ENCODE results near the gene ALK. TPM values are rescaled to one million over a fixed set of nuclear protein-coding genes. Genes with fewer than 3 reads are reported as not detected.

Gene ALK
- total RNA-seq, 1 experiment from 2014 or later: 14.7 TPM

DNA sequence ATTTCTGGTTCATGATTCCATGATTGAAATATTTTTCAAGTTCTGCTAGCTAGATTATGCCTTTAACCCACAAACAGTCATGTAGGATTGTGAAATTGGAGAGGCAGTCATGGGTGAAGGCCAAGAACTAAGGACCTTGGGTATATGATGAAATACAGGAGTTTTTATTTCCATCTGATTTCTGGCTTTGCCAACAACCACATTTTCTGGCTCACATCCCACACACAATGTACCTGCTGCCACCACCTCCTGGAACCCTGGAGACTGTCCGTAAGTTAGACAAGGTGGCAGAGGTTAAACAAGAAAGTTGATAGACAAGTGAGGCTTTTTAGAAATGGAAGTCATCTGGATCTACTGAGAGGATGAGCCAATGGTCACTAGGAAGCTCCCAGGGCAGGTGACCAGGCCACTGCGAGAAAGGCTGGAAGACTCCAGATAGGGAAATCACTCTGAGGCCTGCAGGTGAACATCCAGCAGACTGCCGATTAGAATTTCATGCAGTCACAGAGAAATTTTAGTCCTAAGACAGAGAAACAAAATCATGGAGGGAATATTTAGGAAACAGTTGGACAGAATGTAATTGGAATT lies 402.0 kb downstream of the ALK start:
- BruUV-seq (replicated peaks): no TSS peak
- no peaks in the 10 kb centered on the region for H3K4me1 ChIP-seq (ENCODE audit: insufficient read depth, low read length, poor library complexity, severe bottlenecking)
- TF ChIP-seq, protein P1, sequence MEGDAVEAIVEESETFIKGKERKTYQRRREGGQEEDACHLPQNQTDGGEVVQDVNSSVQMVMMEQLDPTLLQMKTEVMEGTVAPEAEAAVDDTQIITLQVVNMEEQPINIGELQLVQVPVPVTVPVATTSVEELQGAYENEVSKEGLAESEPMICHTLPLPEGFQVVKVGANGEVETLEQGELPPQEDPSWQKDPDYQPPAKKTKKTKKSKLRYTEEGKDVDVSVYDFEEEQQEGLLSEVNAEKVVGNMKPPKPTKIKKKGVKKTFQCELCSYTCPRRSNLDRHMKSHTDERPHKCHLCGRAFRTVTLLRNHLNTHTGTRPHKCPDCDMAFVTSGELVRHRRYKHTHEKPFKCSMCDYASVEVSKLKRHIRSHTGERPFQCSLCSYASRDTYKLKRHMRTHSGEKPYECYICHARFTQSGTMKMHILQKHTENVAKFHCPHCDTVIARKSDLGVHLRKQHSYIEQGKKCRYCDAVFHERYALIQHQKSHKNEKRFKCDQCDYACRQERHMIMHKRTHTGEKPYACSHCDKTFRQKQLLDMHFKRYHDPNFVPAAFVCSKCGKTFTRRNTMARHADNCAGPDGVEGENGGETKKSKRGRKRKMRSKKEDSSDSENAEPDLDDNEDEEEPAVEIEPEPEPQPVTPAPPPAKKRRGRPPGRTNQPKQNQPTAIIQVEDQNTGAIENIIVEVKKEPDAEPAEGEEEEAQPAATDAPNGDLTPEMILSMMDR (conservative IDR thresholded peaks at IDR 0.05; ENCODE audit: low read depth, low read length): no peak
- TF ChIP-seq EZH2 (IDR thresholded peaks at IDR 0.05; ENCODE audit: borderline replicate concordance, low read depth, low read length, poor library complexity, severe bottlenecking): no peak
- no peak overlapping the region for H3K27ac ChIP-seq (ENCODE audit: low read depth, low read length, poor library complexity, severe bottlenecking)
- H3K9me3 ChIP-seq (ENCODE audit: low read depth, low read length, poor library complexity, severe bottlenecking): no peaks in the 10 kb centered on the region
- CTCF ChIA-PET: no interaction called here
- POLR2A ChIA-PET (ENCODE audit: low non-redundant PET): no interaction called here
- no peak overlapping the region for H3K4me3 ChIP-seq (ENCODE audit: low read depth, low read length, poor library complexity, severe bottlenecking)
- H3K27me3 ChIP-seq (replicated peaks; ENCODE audit: insufficient read depth, low read depth, low read length, poor library complexity): no peaks in the 10 kb centered on the region
- no peak for DNase-seq (ENCODE audit: low spot score)
- intact Hi-C loops (cut with micrococcal nuclease; ENCODE audit: unreplicated experiment): no loop called here
- no peaks in the 10 kb centered on the region for H3K36me3 ChIP-seq (ENCODE audit: insufficient read depth, low read length, poor library complexity, severe bottlenecking)

DNA sequence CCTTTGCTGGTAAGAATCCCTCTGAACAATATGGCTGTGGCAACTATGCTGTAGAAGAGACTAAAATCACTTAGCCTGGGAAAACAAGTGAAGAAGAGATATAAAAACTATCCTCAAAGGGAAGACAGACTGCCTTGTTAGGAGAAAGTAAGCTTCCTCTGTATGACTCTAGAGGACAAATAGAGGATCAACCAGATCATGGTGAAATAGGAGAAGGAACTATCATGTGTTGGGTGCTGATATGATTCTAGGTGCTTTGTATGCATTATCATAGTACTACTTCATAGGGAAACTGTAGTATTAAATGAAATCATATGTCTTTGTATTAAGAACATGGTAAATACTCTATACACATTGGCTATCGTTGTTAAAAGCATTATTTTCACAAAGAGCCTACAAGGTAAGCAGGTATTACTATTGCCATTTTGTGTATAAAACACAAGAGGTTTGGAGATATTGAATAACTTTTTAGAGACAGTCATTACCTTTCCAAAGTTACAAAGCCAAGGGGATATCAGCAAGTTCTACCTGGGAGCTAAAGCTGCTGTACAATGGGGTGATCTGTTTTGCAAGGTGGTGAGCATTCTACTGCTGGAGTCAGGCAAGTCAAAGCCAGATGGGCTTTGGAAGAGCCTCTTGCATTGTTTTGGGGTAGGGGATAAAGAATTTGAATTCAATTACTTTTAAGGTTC lies 402.6 kb downstream of the ALK start:
- Histone ChIP-seq H3K27me3 (replicated peaks; ENCODE audit: insufficient read depth, low read depth, low read length, poor library complexity) (no peaks in the 10 kb centered on the region), H3K4me1 (ENCODE audit: insufficient read depth, low read length, poor library complexity, severe bottlenecking) (no peaks in the 10 kb centered on the region), H3K9me3 (ENCODE audit: low read depth, low read length, poor library complexity, severe bottlenecking) (no peaks in the 10 kb centered on the region), H3K27ac (ENCODE audit: low read depth, low read length, poor library complexity, severe bottlenecking) (no peak overlapping the region), H3K36me3 (ENCODE audit: insufficient read depth, low read length, poor library complexity, severe bottlenecking) (no peaks in the 10 kb centered on the region), H3K4me3 (ENCODE audit: low read depth, low read length, poor library complexity, severe bottlenecking) (no peak overlapping the region)
- no peak for TF ChIP-seq EZH2 (IDR thresholded peaks at IDR 0.05; ENCODE audit: borderline replicate concordance, low read depth, low read length, poor library complexity, severe bottlenecking)
- TF ChIP-seq, protein P1 (conservative IDR thresholded peaks at IDR 0.05; ENCODE audit: low read depth, low read length): no peak
- POLR2A ChIA-PET (ENCODE audit: low non-redundant PET): no interaction called here
- no peak for DNase-seq (ENCODE audit: low spot score)
- intact Hi-C loops (cut with micrococcal nuclease; ENCODE audit: unreplicated experiment): no loop called here
- CTCF ChIA-PET: no interaction called here
- BruUV-seq (replicated peaks): no TSS peak

DNA sequence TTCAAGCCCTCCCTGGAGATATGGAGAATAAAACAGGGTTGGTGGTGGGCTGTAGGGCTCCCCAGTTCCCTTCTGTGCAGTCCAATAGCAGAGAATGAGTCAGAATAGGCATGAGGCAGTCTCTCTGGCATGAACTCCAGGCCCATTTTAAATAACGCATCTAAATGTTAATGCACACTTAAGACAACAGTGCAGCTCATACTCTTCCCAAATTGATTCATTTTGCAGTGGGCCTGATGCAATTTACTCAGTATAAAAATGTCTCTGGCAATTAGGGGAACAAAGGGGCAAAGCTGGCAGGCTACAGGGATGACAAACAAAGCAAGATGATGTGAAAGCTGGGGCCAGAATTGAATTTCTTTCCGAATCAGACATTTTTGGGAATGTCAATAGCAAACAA lies 403.4 kb downstream of the ALK start:
- H3K27me3 ChIP-seq (replicated peaks; ENCODE audit: insufficient read depth, low read depth, low read length, poor library complexity): no peaks in the 10 kb centered on the region
- no peaks in the 10 kb centered on the region for H3K4me1 ChIP-seq (ENCODE audit: insufficient read depth, low read length, poor library complexity, severe bottlenecking)
- no TSS peak for BruUV-seq (replicated peaks)
- intact Hi-C loops (cut with micrococcal nuclease; ENCODE audit: unreplicated experiment): no loop called here
- POLR2A ChIA-PET (ENCODE audit: low non-redundant PET): no interaction called here
- no peak for DNase-seq (ENCODE audit: low spot score)
- CTCF ChIA-PET: no interaction called here
- no peaks in the 10 kb centered on the region for H3K36me3 ChIP-seq (ENCODE audit: insufficient read depth, low read length, poor library complexity, severe bottlenecking)
- TF ChIP-seq EZH2 (IDR thresholded peaks at IDR 0.05; ENCODE audit: borderline replicate concordance, low read depth, low read length, poor library complexity, severe bottlenecking): no peak
- TF ChIP-seq, protein P1 (conservative IDR thresholded peaks at IDR 0.05; ENCODE audit: low read depth, low read length): no peak
- no peaks in the 10 kb centered on the region for H3K9me3 ChIP-seq (ENCODE audit: low read depth, low read length, poor library complexity, severe bottlenecking)
- no peak overlapping the region for H3K4me3 ChIP-seq (ENCODE audit: low read depth, low read length, poor library complexity, severe bottlenecking)
- no peak overlapping the region for H3K27ac ChIP-seq (ENCODE audit: low read depth, low read length, poor library complexity, severe bottlenecking)

Measured in A673 (cell line).